Measurements from ENCODE around the gene TBC1D14. TPM values are rescaled to one million over a fixed set of nuclear protein-coding genes. Genes with fewer than 3 reads are reported as not detected.

Gene TBC1D14
- total and polyA plus RNA-seq, 4 donors: 15.1 to 60.1 (median 46.4) TPM

GRCh38 chr4:6891436-6892170, 18.0 kb upstream of the TBC1D14 start:
- DNase-seq (peak in 1 of 3 donors; percentile 13), ATAC-seq (ENCODE audit: insufficient read depth, low FRiP score) (no peak)
- Histone ChIP-seq H3K27me3 (ENCODE audit: control insufficient read depth in 3 of 3, insufficient read depth in 3 of 3, low read length in 2 of 3) (no peaks in the 10 kb centered on the region), H3K4me3 (no peak overlapping the region), H3K9ac (ENCODE audit: insufficient read depth in 1 of 2, low read length in 2 of 2) (peak overlapping the region in 1 of 2 donors; percentile 13), H3K9me3 (ENCODE audit: control insufficient read depth in 4 of 4, insufficient read depth in 3 of 4, low read length in 3 of 4) (no peaks in the 10 kb centered on the region), H3K36me3 (ENCODE audit: control insufficient read depth in 4 of 4, insufficient read depth in 4 of 4, low read length in 4 of 4) (no peaks in the 10 kb centered on the region), H3K27ac (ENCODE audit: low read depth in 1 of 2, low read length in 1 of 2) (peak overlapping the region in 1 of 2 donors; percentile 71), H3K4me1 (ENCODE audit: control insufficient read depth in 5 of 5, insufficient read depth in 5 of 5, low read length in 5 of 5) (peaks cover 0 to 14% (median 4%) of the 10 kb centered on the region in 5 donors)
- WGBS, 2 donors: 42 to 70% methylated on average over 10 of the region's 10 CpGs
- no peak for TF ChIP-seq CTCF (IDR thresholded peaks at IDR 0.05; ENCODE audit: control extremely low read depth, extremely low read depth)

GRCh38 chr4:6892190-6892908, 17.3 kb upstream of the TBC1D14 start:
- no peak overlapping the region for H3K4me3 ChIP-seq
- no peaks in the 10 kb centered on the region for H3K36me3 ChIP-seq (ENCODE audit: control insufficient read depth in 4 of 4, insufficient read depth in 4 of 4, low read length in 4 of 4)
- H3K9ac ChIP-seq (ENCODE audit: insufficient read depth in 1 of 2, low read length in 2 of 2): peak overlapping the region in 1 of 2 donors; percentile 13
- WGBS, 2 donors: 16 to 24% methylated on average over 20 of the region's 20 CpGs
- H3K9me3 ChIP-seq (ENCODE audit: control insufficient read depth in 4 of 4, insufficient read depth in 3 of 4, low read length in 3 of 4): no peaks in the 10 kb centered on the region
- no peak for TF ChIP-seq CTCF (IDR thresholded peaks at IDR 0.05; ENCODE audit: control extremely low read depth, extremely low read depth)
- peak overlapping the region in 1 of 2 donors; percentile 71 for H3K27ac ChIP-seq (ENCODE audit: low read depth in 1 of 2, low read length in 1 of 2)
- ATAC-seq (ENCODE audit: insufficient read depth, low FRiP score) (peak; percentile 44), DNase-seq (peak; percentile 75 to 87 (median 75))
- no peaks in the 10 kb centered on the region for H3K27me3 ChIP-seq (ENCODE audit: control insufficient read depth in 3 of 3, insufficient read depth in 3 of 3, low read length in 2 of 3)
- H3K4me1 ChIP-seq (ENCODE audit: control insufficient read depth in 5 of 5, insufficient read depth in 5 of 5, low read length in 5 of 5): peaks cover 0 to 14% (median 4%) of the 10 kb centered on the region in 5 donors

GRCh38 chr4:6892909-6893202, 16.8 kb upstream of the TBC1D14 start:
- 77 to 78% methylated on average over 6 of the region's 6 CpGs for WGBS, 2 donors
- Histone ChIP-seq H3K4me3 (no peak overlapping the region), H3K27me3 (ENCODE audit: control insufficient read depth in 3 of 3, insufficient read depth in 3 of 3, low read length in 2 of 3) (no peaks in the 10 kb centered on the region), H3K27ac (ENCODE audit: low read depth in 1 of 2, low read length in 1 of 2) (peak overlapping the region in 1 of 2 donors; percentile 71), H3K4me1 (ENCODE audit: control insufficient read depth in 5 of 5, insufficient read depth in 5 of 5, low read length in 5 of 5) (peaks cover 0 to 14% (median 4%) of the 10 kb centered on the region in 5 donors), H3K36me3 (ENCODE audit: control insufficient read depth in 4 of 4, insufficient read depth in 4 of 4, low read length in 4 of 4) (no peaks in the 10 kb centered on the region), H3K9ac (ENCODE audit: insufficient read depth in 1 of 2, low read length in 2 of 2) (no peak overlapping the region), H3K9me3 (ENCODE audit: control insufficient read depth in 4 of 4, insufficient read depth in 3 of 4, low read length in 3 of 4) (no peaks in the 10 kb centered on the region)
- DNase-seq (no peak), ATAC-seq (ENCODE audit: insufficient read depth, low FRiP score) (no peak)
- no peak for TF ChIP-seq CTCF (IDR thresholded peaks at IDR 0.05; ENCODE audit: control extremely low read depth, extremely low read depth)

All from lung (tissue), 12 donors.